ENCODE data around the gene SMARCC2. TPM values are rescaled to one million over a fixed set of nuclear protein-coding genes. Genes with fewer than 3 reads are reported as not detected.
A peak's percentile ranks its signal among the peaks of the same experiment; 100 is the strongest.

The SMARCC2 gene
- total RNA-seq, 1 experiment from 2014 or later, result 10.6 TPM

DNA sequence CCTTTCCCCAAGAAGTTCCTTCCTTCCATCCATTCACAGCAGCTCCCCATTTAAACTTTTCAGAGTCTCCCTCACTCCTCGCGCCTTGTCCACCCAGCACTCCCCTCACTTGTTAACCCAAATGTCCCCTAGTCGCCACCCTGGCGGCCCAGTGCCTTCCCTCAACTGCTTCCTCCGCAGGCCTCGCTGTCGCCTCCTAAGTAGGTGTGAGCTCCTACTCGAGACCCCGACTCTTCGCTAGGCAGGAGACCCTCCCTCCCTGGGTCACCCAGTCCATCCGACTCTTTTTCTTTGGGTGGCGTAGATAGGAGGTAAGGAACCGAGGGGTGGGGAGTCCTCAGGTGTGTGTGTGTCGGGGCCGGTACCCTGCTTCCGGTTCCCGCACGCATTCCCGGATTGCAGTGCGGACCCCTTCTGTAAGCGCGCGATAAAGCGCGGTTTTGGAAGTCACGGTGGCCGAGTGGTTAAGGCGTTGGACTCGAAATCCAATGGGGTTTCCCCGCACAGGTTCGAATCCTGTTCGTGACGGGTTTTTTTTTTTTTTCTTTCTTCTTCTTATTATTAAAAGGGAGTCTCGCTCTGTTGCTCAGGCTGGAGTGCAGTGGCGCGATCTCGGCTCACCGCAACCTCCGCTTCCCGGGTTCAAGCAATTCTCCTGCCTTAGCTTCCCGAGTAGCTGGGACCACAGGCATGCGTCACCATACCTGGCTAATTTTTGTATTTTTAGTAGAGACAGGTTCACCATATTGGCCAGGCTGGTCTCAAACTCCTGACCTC, 823 bp upstream of the SMARCC2 start:
- H3K9me3 ChIP-seq, result no peaks in the 10 kb centered on the region
- H3K4me3 ChIP-seq, result peak overlapping the region; percentile 81
- peaks cover 20% of the 10 kb centered on the region for H3K36me3 ChIP-seq
- peak; percentile 74 for DNase-seq
- no peaks in the 10 kb centered on the region for H3K27me3 ChIP-seq

DNA sequence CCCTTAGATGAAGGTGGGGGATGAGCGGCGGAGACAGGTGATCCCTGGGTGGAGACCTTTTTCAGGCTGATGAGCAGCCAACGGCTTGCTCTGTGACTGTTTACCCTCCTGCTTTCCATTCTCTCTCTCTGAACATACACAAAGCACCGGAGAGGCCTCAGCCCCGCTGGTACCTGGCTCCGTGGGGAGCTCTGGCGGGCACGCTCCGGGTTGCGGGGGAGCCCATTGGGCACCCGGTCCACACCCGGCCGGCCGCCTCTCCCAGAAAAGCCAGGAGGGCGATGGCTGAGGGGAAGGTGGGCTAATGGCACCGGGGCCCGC, 545 bp downstream of the SMARCC2 start:
- Histone ChIP-seq H3K36me3 (peaks cover 34% of the 10 kb centered on the region), H3K4me3 (peak overlapping the region; percentile 81), H3K27me3 (no peaks in the 10 kb centered on the region), H3K9me3 (no peaks in the 10 kb centered on the region)
- no peak for DNase-seq

DNA sequence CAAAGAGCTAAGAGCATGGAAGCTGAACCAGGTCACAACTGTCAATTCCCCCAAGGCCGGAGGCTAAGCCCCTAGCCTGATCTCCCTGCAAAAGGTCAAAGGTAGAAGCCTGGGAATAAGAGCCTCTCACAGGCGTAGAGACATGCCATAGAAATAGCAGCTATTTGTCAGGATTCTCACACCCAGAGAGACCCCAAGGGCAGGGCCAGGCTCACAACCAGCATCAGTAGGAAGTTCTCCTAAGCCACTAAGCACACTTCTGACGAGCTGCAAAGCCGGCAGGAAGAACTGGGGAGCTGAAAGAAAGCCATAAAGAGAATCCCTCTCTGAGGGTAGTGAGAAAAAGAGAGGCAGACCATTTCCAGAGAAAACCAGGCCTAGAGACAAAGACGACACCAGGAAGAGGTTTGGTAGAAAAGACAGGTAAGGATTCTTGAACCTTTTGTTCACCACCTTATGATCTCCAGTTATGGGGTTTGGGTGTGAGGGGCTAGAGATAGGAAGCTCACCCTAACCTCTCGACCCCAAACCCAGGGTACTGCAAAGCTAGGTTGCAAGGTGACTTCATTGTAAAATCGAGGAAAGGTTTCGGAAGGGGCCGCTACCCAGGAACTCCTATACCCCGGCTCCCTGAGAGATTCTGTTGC, 1.0 kb downstream of the SMARCC2 start:
- peaks cover 39% of the 10 kb centered on the region for H3K36me3 ChIP-seq
- H3K4me3 ChIP-seq, result peak overlapping the region; percentile 81
- no peaks in the 10 kb centered on the region for H3K9me3 ChIP-seq
- H3K27me3 ChIP-seq, result no peaks in the 10 kb centered on the region
- DNase-seq, result no peak

DNA sequence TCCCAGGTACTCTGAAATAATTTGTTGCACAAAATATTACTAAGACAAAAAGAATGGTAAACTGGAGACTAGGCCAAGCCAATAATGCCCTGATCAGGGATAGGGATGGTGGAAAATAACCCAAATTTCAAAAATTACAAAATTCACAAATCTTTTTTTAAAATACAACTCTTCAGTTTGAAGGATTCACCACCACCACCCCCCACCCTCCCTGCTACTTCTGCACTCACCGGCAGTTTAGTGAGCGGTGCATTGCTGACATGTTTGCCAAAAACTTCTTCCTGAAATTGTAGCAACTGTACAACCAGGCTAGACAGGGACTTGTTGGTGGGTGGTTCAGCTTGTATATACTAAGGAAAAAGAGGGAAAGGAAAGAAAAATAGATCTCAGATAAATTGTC, 2.3 kb downstream of the SMARCC2 start:
- no peaks in the 10 kb centered on the region for H3K9me3 ChIP-seq
- no peak for DNase-seq
- no peaks in the 10 kb centered on the region for H3K27me3 ChIP-seq
- no peak overlapping the region for H3K4me3 ChIP-seq
- H3K36me3 ChIP-seq, result peaks cover 47% of the 10 kb centered on the region

DNA sequence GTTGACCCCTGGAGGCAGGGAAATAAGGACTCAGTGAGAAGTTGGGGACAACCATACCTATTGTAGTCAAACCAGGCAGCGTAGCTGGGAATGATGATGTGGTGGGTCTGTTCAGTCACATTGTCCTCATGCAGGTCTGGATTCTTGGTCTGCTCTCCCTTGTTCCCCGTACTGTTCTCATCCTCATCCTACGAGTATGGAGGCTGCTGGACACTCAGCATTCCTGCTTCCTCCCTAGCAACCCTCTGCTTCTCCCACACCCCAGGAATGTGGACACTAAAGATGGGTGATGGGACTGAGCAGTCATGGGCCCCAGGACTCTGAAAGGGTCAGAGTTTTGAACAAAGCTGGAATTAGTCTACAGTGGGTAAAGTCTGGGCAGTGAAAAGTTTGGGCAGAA, 10.9 kb downstream of the SMARCC2 start:
- H3K9me3 ChIP-seq, result no peaks in the 10 kb centered on the region
- no peak overlapping the region for H3K4me3 ChIP-seq
- H3K27me3 ChIP-seq, result no peaks in the 10 kb centered on the region
- H3K36me3 ChIP-seq, result peaks cover 77% of the 10 kb centered on the region
- DNase-seq, result no peak

DNA sequence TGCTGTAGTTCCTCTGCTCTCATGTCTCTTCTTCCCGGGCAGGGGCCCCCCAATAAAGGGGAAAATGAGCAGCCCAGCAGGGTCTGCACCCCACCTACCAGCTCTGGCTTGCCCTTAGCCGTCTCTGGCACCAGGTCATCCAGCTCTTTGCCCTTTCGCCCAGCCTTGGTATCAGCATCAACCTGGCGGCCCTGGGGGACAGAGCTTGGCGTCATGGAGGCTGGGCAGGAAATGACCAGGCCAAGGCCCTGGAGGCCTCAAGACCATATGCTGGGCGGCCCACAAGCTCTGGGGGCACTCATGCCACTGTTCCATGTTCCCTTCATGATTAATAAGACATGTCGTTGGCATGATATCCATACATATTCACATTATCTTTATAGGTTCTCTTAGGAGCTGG, 16.4 kb downstream of the SMARCC2 start:
- H3K27me3 ChIP-seq, result no peaks in the 10 kb centered on the region
- H3K9me3 ChIP-seq, result no peaks in the 10 kb centered on the region
- H3K36me3 ChIP-seq, result peaks cover 79% of the 10 kb centered on the region
- DNase-seq, result no peak
- no peak overlapping the region for H3K4me3 ChIP-seq

DNA sequence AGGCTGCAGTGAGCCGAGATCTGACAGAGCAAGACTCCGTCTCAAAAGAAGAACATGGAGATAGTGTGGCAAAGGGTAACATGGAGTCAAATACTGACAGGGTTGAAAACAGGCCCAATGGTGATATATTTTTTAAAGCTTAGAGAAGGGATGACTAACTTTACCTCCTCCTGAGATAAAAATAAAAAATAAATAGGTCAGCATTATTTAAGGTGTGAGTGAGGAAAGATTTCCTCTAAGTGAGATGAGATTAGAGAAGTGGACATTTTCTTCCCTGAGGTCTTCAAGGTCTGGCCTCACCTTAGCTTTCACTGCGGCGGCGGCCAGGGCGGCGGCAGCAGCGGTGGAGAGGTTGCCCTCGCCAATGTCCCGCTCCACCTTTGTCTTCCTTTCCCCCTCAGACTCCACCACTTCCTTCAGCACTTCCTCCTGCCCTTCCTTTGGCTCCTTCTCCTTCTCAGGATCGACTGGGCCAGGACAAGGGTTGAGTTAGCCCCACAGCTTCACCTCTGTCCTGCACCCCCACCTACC, 20.0 kb downstream of the SMARCC2 start:
- H3K36me3 ChIP-seq, result peaks cover 70% of the 10 kb centered on the region
- no peak overlapping the region for H3K4me3 ChIP-seq
- H3K9me3 ChIP-seq, result no peaks in the 10 kb centered on the region
- DNase-seq, result no peak
- H3K27me3 ChIP-seq, result no peaks in the 10 kb centered on the region

DNA sequence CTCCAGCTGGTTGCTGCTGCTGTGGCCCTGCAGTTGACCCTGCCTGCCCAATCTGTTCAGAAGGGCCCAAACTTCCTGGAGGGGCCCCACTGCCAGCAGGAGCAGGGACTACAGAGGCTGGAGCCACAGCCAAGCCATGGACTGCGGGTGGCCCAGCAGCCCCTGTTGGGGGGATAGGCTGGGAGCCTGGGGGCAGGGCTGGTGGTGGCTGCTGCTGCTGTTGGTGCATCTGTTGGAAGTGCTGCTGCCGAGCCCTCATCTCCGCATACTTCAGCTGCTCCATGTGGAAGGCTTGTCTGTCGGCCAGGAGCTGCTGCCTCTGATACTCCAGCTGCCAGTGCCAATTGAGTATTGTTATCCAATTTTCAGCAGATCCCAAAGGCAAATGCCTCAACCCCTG, 23.9 kb downstream of the SMARCC2 start:
- Histone ChIP-seq H3K9me3 (no peaks in the 10 kb centered on the region), H3K4me3 (no peak overlapping the region), H3K36me3 (peaks cover 68% of the 10 kb centered on the region), H3K27me3 (no peaks in the 10 kb centered on the region)
- no peak for DNase-seq

DNA sequence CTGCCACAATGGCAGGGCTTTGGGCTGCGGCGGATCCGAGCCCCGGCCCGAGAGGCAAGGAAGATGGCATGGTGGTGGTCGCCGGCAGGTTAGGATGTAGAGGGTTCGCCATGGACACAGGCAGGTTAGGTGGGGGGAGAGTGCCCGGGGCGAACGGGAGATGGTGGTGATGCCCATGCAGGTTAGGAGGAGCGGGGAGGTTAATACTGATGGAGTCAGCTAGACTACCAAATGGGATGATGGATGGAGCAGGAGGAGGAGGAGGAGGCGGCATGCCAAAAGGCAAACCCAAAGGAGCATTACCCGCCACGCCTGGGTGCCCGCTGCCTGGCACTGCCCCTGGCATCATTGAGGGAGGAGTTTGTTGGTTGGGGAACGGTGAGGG, 24.9 kb downstream of the SMARCC2 start:
- Histone ChIP-seq H3K27me3 (no peaks in the 10 kb centered on the region), H3K9me3 (no peaks in the 10 kb centered on the region), H3K4me3 (no peak overlapping the region), H3K36me3 (peaks cover 71% of the 10 kb centered on the region)
- no peak for DNase-seq

DNA sequence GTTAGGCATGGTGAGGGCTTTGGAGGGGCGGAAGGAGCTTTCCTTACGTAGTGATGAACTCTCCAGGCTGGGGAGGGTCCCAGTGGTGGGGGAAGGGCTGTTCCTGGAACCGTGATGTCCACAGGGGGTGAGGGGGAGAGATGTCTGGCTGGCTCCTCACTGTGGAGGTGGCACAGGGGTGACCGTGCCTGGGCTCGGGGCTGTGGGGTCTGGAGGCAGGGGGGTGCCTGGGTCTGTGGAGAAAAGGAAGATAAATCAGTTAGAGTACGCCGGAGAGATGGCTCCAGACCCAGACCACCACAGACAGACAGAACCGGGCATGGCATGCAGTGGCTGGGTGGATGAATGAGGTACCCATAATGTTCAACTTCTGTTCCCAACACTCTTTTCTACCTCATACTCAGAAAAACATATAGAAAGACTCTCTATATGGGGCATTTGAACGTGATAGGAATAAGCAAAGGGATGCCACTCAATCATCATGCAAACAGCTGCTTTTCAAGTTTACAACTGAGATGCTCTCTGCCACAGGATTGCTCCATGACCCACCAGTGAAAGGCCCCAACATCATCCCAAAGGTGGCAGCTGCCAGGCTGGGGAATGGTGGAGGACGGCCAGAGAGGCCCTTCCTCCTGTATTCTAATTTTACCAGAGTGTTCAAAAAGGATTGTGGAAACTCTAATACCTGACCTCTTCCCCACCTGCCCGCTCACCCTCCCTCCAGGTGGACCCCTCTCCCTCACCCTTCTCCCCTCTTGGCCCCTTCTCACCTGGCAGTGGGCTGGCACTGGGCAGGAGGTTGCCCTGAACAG, 25.5 kb downstream of the SMARCC2 start:
- DNase-seq, result no peak
- Histone ChIP-seq H3K4me3 (no peak overlapping the region), H3K9me3 (no peaks in the 10 kb centered on the region), H3K36me3 (peaks cover 71% of the 10 kb centered on the region), H3K27me3 (no peaks in the 10 kb centered on the region)

DNA sequence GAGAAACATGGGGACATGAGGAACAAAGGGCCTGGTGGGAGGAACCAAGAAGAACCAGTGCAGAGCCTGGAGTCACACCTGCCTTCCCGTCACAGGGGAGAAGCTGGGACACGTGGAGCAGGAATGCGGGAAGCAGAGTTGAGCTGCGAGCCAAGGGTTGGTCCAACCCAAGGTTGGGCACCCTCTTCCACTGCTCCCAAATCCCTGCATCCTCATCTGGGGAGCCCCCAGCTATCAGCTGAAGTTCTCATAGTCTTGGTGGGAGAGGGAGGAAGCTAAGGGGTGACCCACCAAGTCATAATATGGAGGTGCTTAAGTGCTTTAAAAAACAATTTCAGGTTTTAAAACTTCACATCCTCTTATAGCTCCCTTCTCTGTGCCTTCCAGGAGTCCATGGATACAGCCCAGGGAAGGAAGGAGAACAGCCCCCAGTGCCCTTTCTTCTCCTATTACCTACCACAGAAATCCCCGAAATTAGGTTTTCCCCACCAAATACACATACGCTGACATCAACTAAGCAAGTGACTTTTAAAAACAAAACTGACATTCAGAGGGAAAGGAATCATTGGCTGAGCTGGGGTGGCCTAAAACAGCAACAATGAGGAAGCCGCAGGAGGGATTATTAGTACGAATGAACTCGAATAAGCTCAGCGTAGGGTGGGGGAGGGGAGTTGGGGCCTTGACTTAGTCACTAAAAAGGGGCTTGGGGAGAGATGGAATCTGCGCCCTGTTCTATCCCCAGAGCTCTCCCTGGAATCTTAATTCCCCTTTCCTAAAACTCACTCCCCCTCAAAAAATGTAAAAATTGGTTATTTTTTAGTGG, 26.6 kb downstream of the SMARCC2 start:
- no peak for DNase-seq
- no peaks in the 10 kb centered on the region for H3K27me3 ChIP-seq
- H3K36me3 ChIP-seq, result peaks cover 69% of the 10 kb centered on the region
- H3K9me3 ChIP-seq, result no peaks in the 10 kb centered on the region
- H3K4me3 ChIP-seq, result no peak overlapping the region

DNA sequence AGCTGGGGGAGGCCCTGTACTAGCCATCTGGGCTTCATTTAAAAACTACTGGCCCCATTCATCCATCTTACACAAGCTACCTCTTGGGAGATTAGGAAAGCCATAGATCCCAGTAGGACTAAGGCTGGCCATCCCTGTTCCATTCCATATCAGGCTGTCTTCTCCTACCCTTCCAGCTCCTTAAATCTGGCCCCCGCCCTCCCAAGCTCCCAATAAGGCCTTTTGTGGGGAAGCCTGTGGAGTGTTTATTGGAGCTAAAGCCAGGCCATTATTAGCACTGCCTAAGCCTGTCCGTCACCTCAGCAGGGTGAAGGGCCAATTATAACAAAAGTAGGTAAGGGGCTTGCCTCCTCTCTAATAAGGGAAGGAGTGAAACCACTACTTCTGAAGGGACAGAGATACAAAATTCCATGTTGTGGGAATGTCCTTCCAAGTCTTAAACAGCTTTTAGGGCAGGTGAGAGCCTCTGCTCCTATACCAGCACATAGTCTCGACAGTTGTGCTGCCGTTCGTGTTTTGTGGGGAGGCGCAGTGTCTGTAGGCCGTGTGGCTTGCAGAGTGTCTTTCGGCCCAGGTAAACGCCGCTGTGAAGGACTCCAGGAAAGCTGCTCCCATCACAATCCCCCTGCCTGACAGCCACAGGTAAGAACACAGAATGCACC, 27.5 kb downstream of the SMARCC2 start:
- no peak overlapping the region for H3K4me3 ChIP-seq
- DNase-seq, result no peak
- H3K27me3 ChIP-seq, result no peaks in the 10 kb centered on the region
- no peaks in the 10 kb centered on the region for H3K9me3 ChIP-seq
- peaks cover 63% of the 10 kb centered on the region for H3K36me3 ChIP-seq

DNA sequence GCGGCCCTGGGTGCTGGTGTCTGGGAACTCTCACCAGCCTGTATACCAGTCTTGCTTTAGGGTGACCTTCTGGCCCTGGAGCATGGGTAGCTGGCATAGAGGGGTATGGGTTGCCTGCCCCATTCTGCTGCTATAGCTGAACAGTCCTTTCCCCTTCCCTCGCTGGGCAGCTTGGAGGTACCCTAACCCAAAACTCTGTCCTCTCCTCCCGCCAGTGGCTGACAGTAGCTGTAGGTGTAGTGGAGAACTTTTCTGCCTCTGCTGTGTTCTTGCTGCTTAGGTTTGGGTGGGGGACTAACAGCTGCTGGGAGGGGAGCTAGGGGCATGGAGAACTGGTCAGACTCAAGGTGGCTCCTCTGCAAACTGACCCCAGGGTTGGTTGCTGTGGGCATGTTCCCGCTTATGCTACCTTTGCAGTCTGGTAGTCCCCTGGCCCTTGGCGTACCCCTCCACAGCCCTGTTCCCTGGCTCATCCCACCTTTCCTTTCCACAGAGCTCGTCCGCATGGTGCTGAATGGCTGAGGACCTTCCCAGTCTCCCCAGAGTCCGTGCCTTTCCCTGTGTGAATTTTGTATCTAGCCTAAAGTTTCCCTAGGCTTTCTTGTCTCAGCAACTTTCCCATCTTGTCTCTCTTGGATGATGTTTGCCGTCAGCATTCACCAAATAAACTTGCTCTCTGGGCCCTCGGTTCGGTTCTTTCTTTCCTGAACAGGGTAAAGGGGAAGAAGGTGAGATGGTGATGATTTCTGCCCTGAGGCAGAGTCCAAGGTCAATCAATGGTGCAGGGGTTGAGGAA, 28.2 kb downstream of the SMARCC2 start:
- no peak for DNase-seq
- H3K36me3 ChIP-seq, result peaks cover 61% of the 10 kb centered on the region

DNA sequence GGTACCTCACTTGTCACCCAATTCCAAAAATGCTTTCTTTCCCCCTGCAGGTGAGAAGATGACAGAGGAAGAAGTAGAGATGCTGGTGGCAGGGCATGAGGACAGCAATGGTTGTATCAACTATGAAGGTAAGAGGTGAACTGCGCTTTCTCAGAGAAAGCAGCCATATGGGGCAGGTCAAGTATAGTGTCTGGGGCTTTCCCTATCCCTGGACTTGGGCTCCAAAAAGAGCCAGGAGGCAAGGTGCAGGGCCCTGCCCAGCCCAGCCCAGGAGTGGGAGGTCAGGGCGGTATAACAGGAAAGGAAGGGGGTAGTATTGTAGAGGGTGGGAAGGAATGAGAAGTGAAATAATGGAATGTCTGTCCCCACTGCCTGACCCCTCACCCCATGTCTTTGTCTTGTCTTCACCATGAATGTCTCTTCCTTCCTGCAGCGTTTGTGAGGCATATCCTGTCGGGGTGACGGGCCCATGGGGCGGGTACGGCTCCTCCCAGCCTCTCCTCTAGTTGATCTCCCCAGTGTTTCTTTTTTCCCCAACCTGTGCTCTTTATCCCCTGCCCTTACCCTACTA, 29.0 kb downstream of the SMARCC2 start:
- Histone ChIP-seq H3K27me3 (no peaks in the 10 kb centered on the region), H3K9me3 (no peaks in the 10 kb centered on the region), H3K4me3 (peak overlapping the region; percentile 78), H3K36me3 (peaks cover 61% of the 10 kb centered on the region)
- no peak for DNase-seq

More for the DNA sequence above, 28.2 kb downstream of the SMARCC2 start:
- Histone ChIP-seq H3K4me3 (no peak overlapping the region), H3K27me3 (no peaks in the 10 kb centered on the region), H3K9me3 (no peaks in the 10 kb centered on the region)

DNA sequence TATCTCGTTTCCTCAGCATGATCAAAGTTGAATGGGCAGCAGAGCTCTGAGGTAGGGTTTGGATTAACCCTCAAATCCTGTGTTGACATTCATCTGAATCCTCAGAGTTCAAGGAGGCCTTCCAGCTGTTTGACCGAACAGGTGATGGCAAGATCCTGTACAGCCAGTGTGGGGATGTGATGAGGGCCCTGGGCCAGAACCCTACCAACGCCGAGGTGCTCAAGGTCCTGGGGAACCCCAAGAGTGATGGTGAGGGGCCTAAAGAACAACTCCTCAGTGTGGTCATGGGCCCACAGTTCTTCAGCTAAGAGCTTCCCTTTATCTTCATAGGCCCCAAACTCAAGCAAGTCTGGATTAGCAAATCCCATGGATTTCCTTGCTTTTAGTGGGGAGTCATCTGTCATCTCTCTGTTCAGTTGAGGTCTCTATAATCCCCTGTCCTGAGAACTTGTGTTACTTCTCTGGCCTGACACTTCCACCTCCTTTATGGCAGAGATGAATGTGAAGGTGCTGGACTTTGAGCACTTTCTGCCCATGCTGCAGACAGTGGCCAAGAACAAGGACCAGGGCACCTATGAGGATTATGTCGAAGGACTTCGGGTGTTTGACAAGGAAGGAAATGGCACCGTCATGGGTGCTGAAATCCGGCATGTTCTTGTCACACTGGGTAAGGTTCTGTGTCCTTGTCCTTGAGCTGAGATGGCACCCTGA, 29.6 kb downstream of the SMARCC2 start:
- Histone ChIP-seq H3K4me3 (peak overlapping the region; percentile 78), H3K36me3 (peaks cover 59% of the 10 kb centered on the region), H3K27me3 (no peaks in the 10 kb centered on the region), H3K9me3 (no peaks in the 10 kb centered on the region)
- DNase-seq, result no peak

Measured in MG63 (cell line).